Activated T-helper 1 cell treated with anti-CD3 and anti-CD28 coated beads, Interleukin-12 subunit alpha, Interleukin-12 subunit beta, Interleukin-2, Interleukin-4 antibody, amounts not matched to agents 30 ng/mL and 10 ng/mL and 1 ng/mL, durations not matched to agents 14 hours and 24 hours and 36 hours (primary cell): ENCODE results near the gene PRKCQ. TPM values are rescaled to one million over a fixed set of nuclear protein-coding genes. Genes with fewer than 3 reads are reported as not detected.

Experiments used
- DNase-seq: peaks from one replicate; pipeline ENCODE4 v3.0.0; 2021; ENCODE audit warnings: low spot score
- H3K27ac Mint-ChIP-seq: one replicate; pipeline ENCODE4 v1.8.0; 2021; ENCODE audit warnings: mild to moderate bottlenecking, mixed read lengths
- H3K27me3 Mint-ChIP-seq: one replicate; pipeline ENCODE4 v1.8.0; 2022; ENCODE audit warnings: mild to moderate bottlenecking, moderate library complexity, mixed read lengths; ENCODE audit not compliant: insufficient read depth
- H3K36me3 Mint-ChIP-seq: one replicate; pipeline ENCODE4 v1.8.0; 2021; ENCODE audit warnings: low read depth, mixed read lengths
- H3K4me1 Mint-ChIP-seq: one replicate; pipeline ENCODE4 v1.8.0; 2021; ENCODE audit warnings: low read depth, mixed read lengths
- H3K4me3 Mint-ChIP-seq: one replicate; pipeline ENCODE4 v1.8.0; 2021; ENCODE audit warnings: mild to moderate bottlenecking, moderate library complexity, mixed read lengths
- H3K9me3 Mint-ChIP-seq: one replicate; pipeline ENCODE4 v1.8.0; 2021; ENCODE audit warnings: mixed read lengths
- intact Hi-C: fragments of 100-400 bp; cut with micrococcal nuclease; formaldehyde crosslinking; loops from one replicate; pipeline ENCODE4 v1.15.1; 2024
- total RNA-seq: library from RNA; stranded (reverse); gene quantifications from 2 replicates; pipeline ENCODE4 v1.2.3, GENCODE V29; 2022

Gene PRKCQ
- total RNA-seq, 1 donor from 2014 or later: 45.9 TPM

- H3K9me3 Mint-ChIP-seq: peaks cover 3% of the 10 kb centered on the region
- H3K4me1 Mint-ChIP-seq: peaks cover 75% of the 10 kb centered on the region
- peaks cover 41% of the 10 kb centered on the region for H3K36me3 Mint-ChIP-seq
Observed at GRCh38 chr10:6530211-6530840, 49.8 kb downstream of the PRKCQ start.

DNA sequence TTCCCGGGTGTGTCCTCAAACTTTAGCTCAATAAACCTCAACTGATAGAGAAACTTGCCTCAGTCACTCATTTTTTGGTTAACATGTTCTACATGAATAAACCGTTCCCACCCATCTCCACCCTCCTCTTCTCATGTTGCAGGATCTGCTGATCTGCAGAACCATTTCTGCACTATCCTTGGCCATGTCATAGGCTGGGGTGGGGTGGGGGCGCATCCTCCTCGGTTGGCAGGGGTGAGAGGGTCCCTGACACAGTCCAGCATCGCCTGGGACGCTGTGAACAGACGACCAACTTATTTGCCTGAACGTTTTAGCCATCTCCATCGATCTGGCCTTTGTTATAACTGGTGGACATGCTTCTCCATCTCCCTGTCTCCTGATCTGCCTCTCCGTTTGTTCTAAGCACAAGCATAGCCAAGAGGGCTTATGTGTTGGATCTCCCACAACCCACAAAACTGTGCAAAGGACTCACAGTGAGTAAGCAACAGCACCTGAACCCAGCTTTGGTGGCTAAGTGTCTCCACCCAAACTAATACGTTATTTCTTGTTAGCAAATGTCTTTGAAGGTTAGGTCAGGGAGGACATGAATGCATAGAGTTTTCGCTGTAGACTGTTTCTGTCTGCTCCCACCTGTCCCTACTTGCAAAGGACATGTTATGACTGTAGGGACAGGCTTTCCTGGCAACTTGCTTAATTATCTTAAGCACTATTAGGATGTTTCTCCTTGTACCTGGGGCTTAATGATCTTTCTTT, 51.7 kb downstream of the PRKCQ start:
- H3K27ac Mint-ChIP-seq: peak overlapping the region; percentile 78
- peaks cover 54% of the 10 kb centered on the region for H3K36me3 Mint-ChIP-seq

More at GRCh38 chr10:6530211-6530840, 49.8 kb downstream of the PRKCQ start:
- intact Hi-C loops: loop anchor here (1.0 kb wide), 7 partner anchors 11 to 56 kb away; no protein-coding TSS in a partner anchor
- DNase-seq: peak; percentile 78
- Mint-ChIP-seq H3K4me3 (peak overlapping the region; percentile 80), H3K27ac (peak overlapping the region; percentile 99), H3K27me3 (no peaks in the 10 kb centered on the region)

GRCh38 chr10:6525599-6526165, 54.4 kb downstream of the PRKCQ start:
- peaks cover 60% of the 10 kb centered on the region for H3K36me3 Mint-ChIP-seq
- H3K4me1 Mint-ChIP-seq: peaks cover 78% of the 10 kb centered on the region
- no peak overlapping the region for H3K27ac Mint-ChIP-seq
- H3K4me3 Mint-ChIP-seq: no peak overlapping the region
- DNase-seq: no peak
- intact Hi-C loops: no loop called here
- H3K9me3 Mint-ChIP-seq: peaks cover 3% of the 10 kb centered on the region
- no peaks in the 10 kb centered on the region for H3K27me3 Mint-ChIP-seq

More for the DNA sequence above, 51.7 kb downstream of the PRKCQ start:
- DNase-seq: no peak
- H3K9me3 Mint-ChIP-seq: peaks cover 3% of the 10 kb centered on the region
- H3K27me3 Mint-ChIP-seq: no peaks in the 10 kb centered on the region
- intact Hi-C loops: no loop called here
- H3K4me3 Mint-ChIP-seq: no peak overlapping the region
- peaks cover 90% of the 10 kb centered on the region for H3K4me1 Mint-ChIP-seq

DNA sequence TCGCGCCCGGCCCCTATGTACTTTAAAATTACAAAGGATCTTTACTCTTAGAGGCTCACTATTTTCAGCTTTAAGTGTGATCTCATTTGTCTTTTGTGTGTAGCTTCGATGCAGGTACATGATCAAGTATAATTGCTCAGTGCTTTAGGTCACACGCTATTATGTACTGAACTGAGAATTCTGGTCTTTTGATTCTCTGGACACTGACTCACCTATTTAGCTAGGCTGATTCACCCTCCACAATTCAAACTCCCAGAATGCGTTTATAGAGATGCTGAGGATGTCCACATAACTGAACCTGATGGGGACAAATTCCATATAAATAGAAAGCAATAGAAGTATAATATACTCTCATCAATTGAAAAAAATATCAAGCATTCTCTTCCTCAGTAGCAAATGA, 57.8 kb downstream of the PRKCQ start:
- no peak for DNase-seq
- Mint-ChIP-seq H3K9me3 (no peaks in the 10 kb centered on the region), H3K4me3 (no peak overlapping the region), H3K27me3 (peaks cover 2% of the 10 kb centered on the region), H3K4me1 (peaks cover 75% of the 10 kb centered on the region), H3K36me3 (peaks cover 50% of the 10 kb centered on the region), H3K27ac (no peak overlapping the region)
- intact Hi-C loops: no loop called here

DNA sequence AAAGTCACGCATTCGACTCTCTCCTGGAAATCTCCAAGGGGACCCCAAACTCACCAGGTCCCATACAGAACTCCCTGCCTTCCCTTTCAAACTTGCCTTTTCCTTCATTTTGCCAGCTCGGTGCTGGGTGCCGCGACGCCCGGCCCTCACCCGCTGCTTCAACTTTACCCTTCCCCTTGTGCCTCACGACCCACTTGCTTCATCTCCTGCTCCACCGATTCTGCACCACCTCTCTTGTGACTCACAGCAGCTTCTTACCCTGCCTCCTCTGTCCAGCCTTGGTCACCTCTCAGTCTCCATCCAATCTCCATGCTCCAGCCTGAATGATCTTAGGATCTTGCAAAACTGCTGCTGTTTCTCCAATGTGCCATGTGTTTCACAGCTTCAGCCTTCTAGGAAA, 59.9 kb downstream of the PRKCQ start:
- DNase-seq: no peak
- H3K27ac Mint-ChIP-seq: peak overlapping the region; percentile 72
- H3K4me1 Mint-ChIP-seq: peaks cover 77% of the 10 kb centered on the region
- H3K36me3 Mint-ChIP-seq: peaks cover 34% of the 10 kb centered on the region
- peak overlapping the region; percentile 9 for H3K4me3 Mint-ChIP-seq
- intact Hi-C loops: no loop called here
- H3K27me3 Mint-ChIP-seq: peaks cover 2% of the 10 kb centered on the region
- no peaks in the 10 kb centered on the region for H3K9me3 Mint-ChIP-seq

DNA sequence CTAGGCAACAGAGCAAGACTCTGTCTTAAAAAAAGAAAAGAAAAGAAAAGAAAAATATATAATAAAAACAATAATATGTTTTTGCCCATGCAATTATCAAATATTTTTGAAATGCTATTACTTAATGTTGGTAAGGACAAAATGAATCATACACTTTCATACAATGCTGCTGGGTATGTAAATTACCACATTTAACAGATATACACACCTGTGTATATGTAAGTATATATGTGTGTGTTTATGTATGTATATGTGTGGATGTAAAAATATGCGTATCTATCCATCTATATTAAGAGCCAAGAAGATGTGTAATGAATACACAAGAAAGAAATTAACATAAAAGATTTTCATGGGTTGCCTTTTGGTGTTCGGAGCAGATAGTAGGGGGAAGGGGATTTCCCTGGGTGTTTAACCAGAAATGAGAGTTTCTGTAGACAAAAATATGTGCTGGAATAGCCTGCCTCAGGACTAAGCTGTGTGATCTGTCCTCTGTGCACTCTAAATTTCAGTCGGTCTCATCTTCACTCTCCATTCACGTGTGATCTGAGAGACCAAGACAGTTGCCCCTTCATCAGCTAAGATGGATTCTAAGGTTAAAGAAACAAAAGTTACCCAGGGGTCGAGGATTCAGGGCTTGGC, 61.2 kb downstream of the PRKCQ start:
- H3K9me3 Mint-ChIP-seq: no peaks in the 10 kb centered on the region
- peaks cover 2% of the 10 kb centered on the region for H3K27me3 Mint-ChIP-seq
- H3K27ac Mint-ChIP-seq: peak overlapping the region; percentile 78
- H3K4me3 Mint-ChIP-seq: peak overlapping the region; percentile 54
- intact Hi-C loops: loop anchor here (1.0 kb wide), 1 partner anchor 11 kb away; no protein-coding TSS in a partner anchor
- H3K4me1 Mint-ChIP-seq: peaks cover 79% of the 10 kb centered on the region
- H3K36me3 Mint-ChIP-seq: peaks cover 36% of the 10 kb centered on the region
- DNase-seq: no peak

DNA sequence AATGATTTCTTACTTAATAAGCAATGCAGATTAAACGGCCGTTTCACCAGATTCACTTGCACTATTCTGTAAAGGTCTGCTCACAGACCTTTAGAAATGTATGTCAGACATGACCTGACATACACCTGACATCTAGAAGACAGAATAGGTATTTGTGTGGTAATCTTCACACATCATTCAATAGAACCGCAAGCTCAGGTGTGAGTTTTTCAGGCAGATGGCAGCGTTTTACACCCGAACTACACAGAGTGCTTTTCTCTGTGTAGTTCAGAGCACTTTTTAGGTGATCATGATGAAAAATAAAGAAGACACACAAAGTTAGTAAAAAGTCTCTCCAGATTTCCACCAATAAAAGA, 63.2 kb downstream of the PRKCQ start:
- Mint-ChIP-seq H3K4me1 (peaks cover 94% of the 10 kb centered on the region), H3K36me3 (peaks cover 48% of the 10 kb centered on the region), H3K27ac (no peak overlapping the region), H3K27me3 (peaks cover 2% of the 10 kb centered on the region), H3K9me3 (peaks cover 5% of the 10 kb centered on the region), H3K4me3 (no peak overlapping the region)
- intact Hi-C loops: loop anchor here (1.0 kb wide), 1 partner anchor 10 kb away; no protein-coding TSS in a partner anchor
- no peak for DNase-seq

DNA sequence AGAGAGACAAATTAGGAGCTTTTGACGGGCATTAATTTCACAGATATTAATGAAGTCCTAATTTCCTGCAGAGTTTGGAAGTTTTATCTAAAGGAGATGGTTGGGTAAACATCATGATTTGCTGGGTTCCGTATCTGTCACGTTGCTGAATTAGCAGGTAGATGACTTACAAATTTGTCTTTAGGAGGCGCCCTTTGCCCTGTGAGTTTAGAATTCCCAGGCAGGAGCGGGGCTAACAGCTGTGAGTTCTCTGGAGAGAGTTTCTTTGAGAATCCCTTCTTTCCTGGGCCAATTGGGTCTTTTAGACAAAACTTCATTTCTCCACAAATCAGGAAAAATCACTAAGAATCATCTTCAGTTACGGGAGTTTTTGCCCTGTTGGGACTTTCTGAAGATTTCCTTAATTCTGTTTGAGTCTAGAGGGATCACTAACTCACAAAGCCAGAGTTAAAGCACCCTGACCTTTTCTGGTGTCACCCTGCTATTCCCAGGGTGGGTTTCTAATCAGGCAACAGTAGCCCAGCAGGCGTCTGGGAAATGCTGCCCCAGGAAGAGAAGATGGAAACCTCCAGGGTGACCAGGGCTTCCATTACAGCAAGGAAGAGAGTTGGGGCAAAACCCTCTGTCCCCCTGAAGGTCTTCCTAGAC, 63.7 kb downstream of the PRKCQ start:
- Mint-ChIP-seq H3K9me3 (peaks cover 10% of the 10 kb centered on the region), H3K4me1 (peaks cover 95% of the 10 kb centered on the region), H3K36me3 (peaks cover 50% of the 10 kb centered on the region), H3K27me3 (peaks cover 2% of the 10 kb centered on the region), H3K4me3 (no peak overlapping the region), H3K27ac (no peak overlapping the region)
- intact Hi-C loops: loop anchor here (1.0 kb wide), 1 partner anchor 9 kb away; no protein-coding TSS in a partner anchor
- DNase-seq: no peak

DNA sequence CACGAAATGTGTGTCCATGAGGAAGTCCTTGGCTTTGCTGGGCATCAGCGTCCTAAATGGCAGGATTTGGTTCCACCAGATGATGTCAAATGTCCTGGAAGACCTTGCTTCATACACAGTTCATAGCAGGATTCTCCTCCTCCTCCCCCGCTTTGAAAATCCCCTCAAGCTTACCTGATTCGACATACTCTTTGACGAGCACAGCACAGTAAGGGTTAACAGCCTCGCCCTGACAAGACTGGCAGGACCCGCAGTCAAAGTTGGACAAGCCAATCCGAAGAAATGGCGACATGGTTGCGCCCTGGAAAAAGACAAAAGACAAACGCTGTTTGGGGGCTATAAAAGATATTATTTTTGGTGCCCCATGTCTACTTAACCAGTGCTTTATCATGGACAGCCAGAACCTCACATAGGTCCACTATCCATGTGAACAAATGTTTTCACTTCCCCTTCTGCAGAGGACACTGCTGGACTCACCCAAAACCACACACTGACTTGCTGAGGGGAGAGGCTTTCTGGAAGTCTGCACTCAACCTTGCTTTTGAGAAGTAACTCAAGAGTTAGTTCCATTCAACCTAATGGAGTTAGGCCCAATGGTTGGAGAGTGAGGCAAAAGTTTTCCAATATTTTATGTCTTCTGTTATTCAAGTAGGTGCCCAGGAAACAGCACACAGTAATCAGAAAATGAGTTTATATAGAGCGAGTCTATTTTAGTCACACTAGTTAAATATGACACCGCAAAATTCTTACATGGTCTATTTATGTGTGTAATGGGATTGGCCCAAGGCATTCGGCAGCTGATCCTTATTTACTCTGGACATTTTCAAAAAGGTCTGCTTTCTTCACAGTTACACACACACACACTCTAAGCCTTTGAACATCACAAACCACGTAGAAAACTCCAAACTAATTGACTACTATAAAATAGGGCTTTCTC, 65.0 kb downstream of the PRKCQ start:
- Mint-ChIP-seq H3K4me1 (peaks cover 90% of the 10 kb centered on the region), H3K36me3 (peaks cover 53% of the 10 kb centered on the region), H3K27ac (no peak overlapping the region), H3K9me3 (peaks cover 18% of the 10 kb centered on the region), H3K27me3 (peaks cover 2% of the 10 kb centered on the region), H3K4me3 (no peak overlapping the region)
- no peak for DNase-seq
- intact Hi-C loops: loop anchor here (1.0 kb wide), 1 partner anchor 63 kb away; no protein-coding TSS in a partner anchor

- H3K9me3 Mint-ChIP-seq: peaks cover 18% of the 10 kb centered on the region
- intact Hi-C loops: loop anchor here (1.0 kb wide), 1 partner anchor 64 kb away; no protein-coding TSS in a partner anchor
- H3K4me3 Mint-ChIP-seq: peak overlapping the region; percentile 47
- peaks cover 82% of the 10 kb centered on the region for H3K4me1 Mint-ChIP-seq
- DNase-seq: no peak
- H3K27ac Mint-ChIP-seq: peak overlapping the region; percentile 84
- H3K36me3 Mint-ChIP-seq: peaks cover 57% of the 10 kb centered on the region
- peaks cover 2% of the 10 kb centered on the region for H3K27me3 Mint-ChIP-seq
Observed at GRCh38 chr10:6514180-6514579, 65.9 kb downstream of the PRKCQ start.

DNA sequence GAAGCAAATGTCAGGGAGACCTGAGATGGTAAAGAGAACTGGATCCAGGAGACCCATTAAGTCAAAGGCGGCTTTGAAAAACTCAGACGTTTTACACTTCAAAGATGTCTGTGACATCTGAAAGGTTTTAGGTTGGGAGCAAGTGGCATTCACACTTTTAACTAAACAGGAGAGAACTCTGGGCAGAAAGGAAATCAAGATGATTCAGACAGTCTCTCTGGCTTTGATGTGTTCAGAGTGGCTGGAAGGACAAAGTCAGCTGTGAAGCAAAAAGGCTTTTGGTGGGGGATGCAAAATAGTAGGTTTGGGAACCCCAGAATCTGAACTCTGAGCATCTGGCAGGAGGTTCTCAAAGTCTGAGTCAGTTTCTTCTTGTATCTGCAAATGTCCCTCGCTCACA, 66.6 kb downstream of the PRKCQ start:
- Mint-ChIP-seq H3K36me3 (peaks cover 63% of the 10 kb centered on the region), H3K27me3 (peaks cover under 1% of the 10 kb centered on the region), H3K9me3 (peaks cover 18% of the 10 kb centered on the region), H3K27ac (peak overlapping the region; percentile 84), H3K4me1 (peaks cover 82% of the 10 kb centered on the region), H3K4me3 (peak overlapping the region; percentile 47)
- peak; percentile 37 for DNase-seq
- intact Hi-C loops: loop anchor here (1.0 kb wide), 2 partner anchors 10 to 19 kb away; no protein-coding TSS in a partner anchor
